Mucosa of rectum (tissue), 2 donors: ENCODE measurements around the gene TEX9.

Source experiments
- H3K27ac ChIP-seq, 2 donors: one replicate each; pipeline ENCODE4 v1.7.0; 2013; ENCODE audit warnings: inconsistent platforms in 2 of 2, low read depth in 2 of 2, low read length in 2 of 2
- H3K27me3 ChIP-seq, 2 donors: one replicate each; pipeline ENCODE4 v1.7.0; 2013; ENCODE audit warnings: low read length in 2 of 2; ENCODE audit not compliant: control insufficient read depth in 2 of 2, insufficient read depth in 2 of 2
- H3K36me3 ChIP-seq, 2 donors: one replicate each; pipeline ENCODE4 v1.7.0; 2013; ENCODE audit warnings: low read length in 2 of 2; ENCODE audit not compliant: control insufficient read depth in 2 of 2, insufficient read depth in 2 of 2
- H3K4me1 ChIP-seq, 2 donors: one replicate each; pipeline ENCODE4 v1.7.0; 2013; ENCODE audit warnings: low read length in 2 of 2, mild to moderate bottlenecking in 1 of 2; ENCODE audit not compliant: control insufficient read depth in 2 of 2, insufficient read depth in 2 of 2
- H3K4me3 ChIP-seq, 2 donors: one replicate each; pipeline ENCODE4 v1.7.0; 2013; ENCODE audit warnings: low read length in 2 of 2
- H3K9ac ChIP-seq, 2 donors: one replicate each; pipeline ENCODE4 v1.7.0; 2013; ENCODE audit warnings: low read length in 2 of 2, low read depth in 1 of 2, mild to moderate bottlenecking in 1 of 2
- H3K9me3 ChIP-seq, 2 donors: one replicate each; pipeline ENCODE4 v1.7.0; 2013; ENCODE audit warnings: low read length in 2 of 2; ENCODE audit not compliant: control insufficient read depth in 2 of 2
- donor health status: healthy.
- donor health status: Normal muscosa, but diverticular disease.

Gene TEX9

GRCh38 chr15:56341201-56341600, 24.0 kb upstream of the TEX9 start:
- Histone ChIP-seq H3K27me3 (no peaks in the 10 kb centered on the region), H3K36me3 (no peaks in the 10 kb centered on the region), H3K27ac (no peak overlapping the region), H3K4me1 (no peaks in the 10 kb centered on the region), H3K9ac (no peak overlapping the region), H3K9me3 (no peaks in the 10 kb centered on the region), H3K4me3 (no peak overlapping the region)

DNA sequence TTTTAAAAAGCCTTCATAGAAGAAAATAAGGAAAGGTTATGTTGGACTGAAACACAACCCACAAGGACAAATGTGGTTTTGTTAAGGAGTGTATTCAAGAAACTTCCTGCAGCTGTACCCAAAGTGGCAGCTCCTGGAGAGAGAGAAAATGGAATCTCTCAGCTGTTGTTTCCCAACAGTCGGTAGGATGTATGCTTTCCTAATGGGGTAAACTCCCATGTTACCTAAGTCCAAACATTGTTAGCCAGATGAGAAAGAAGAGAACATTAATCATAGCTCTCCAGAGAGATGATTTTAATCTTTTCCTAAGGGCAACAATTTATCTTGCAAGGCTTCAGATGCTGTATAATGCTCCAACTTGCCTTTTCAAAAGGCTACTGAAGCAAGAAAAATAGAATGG, 22.6 kb upstream of the TEX9 start:
- Histone ChIP-seq H3K4me3 (no peak overlapping the region), H3K9ac (no peak overlapping the region), H3K27me3 (no peaks in the 10 kb centered on the region), H3K36me3 (no peaks in the 10 kb centered on the region), H3K4me1 (no peaks in the 10 kb centered on the region), H3K27ac (no peak overlapping the region), H3K9me3 (no peaks in the 10 kb centered on the region)

GRCh38 chr15:56343879-56344278, 21.3 kb upstream of the TEX9 start:
- Histone ChIP-seq H3K27me3 (no peaks in the 10 kb centered on the region), H3K9me3 (no peaks in the 10 kb centered on the region), H3K9ac (no peak overlapping the region), H3K27ac (no peak overlapping the region), H3K36me3 (no peaks in the 10 kb centered on the region), H3K4me3 (no peak overlapping the region), H3K4me1 (no peaks in the 10 kb centered on the region)

DNA sequence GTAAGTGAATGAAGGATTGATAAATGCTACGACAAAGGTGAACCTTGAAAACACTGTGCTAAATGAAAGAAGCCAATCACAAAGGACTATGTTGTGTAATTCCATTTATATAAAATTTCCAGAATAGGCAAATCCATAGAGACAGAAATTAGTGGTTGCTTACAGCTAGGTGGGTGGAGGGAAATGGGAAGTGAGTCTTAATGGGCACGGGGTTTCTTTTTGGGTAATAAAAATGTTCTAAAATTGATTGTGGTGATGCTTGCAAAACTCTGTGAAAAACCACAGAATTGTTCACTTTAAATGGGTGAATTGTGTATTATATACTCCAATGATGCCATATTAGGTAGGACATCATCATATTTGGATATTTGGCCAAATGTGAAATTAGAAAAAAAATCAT, 20.9 kb upstream of the TEX9 start:
- H3K27me3 ChIP-seq = no peaks in the 10 kb centered on the region
- H3K4me1 ChIP-seq = no peaks in the 10 kb centered on the region
- no peak overlapping the region for H3K9ac ChIP-seq
- H3K4me3 ChIP-seq = no peak overlapping the region
- no peaks in the 10 kb centered on the region for H3K36me3 ChIP-seq
- no peaks in the 10 kb centered on the region for H3K9me3 ChIP-seq
- no peak overlapping the region for H3K27ac ChIP-seq

DNA sequence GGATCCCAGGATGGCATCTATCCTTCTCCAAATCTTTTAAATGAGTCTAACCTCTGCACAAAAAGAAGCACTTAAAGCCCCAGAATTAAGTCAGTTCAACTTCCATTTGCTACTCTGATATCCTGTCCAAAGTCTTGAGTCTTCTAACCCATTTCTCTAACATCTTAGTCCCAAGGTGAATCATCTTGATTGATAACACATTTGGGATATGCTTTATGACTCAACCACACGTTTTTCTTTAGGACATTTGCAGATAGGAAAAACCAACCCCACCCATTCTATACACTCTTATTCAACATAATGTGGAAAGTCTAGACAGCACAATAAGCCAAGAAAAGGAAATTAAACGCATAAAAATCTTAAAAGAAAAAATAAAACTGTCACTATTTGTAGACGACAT, 18.8 kb upstream of the TEX9 start:
- no peaks in the 10 kb centered on the region for H3K9me3 ChIP-seq
- no peak overlapping the region for H3K9ac ChIP-seq
- no peak overlapping the region for H3K27ac ChIP-seq
- no peak overlapping the region for H3K4me3 ChIP-seq
- no peaks in the 10 kb centered on the region for H3K4me1 ChIP-seq
- H3K36me3 ChIP-seq = no peaks in the 10 kb centered on the region
- no peaks in the 10 kb centered on the region for H3K27me3 ChIP-seq

DNA sequence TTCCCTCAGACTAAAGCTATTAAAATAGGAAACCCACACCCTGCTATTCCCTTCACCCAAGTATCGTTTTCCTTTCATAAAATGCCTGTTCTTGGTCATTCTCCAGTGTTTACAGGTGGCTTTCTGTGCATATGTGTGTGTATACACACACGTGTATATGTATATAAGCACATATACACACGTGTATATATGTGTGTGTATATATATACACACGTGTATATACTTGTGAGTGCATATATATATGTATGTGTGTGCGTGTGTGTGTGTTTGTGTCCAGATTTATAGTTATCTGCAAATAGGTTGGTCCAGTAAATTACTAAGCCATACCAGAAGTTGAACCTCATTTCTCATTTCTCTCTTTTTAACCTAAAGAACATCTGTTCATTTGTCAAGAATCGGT, 15.7 kb upstream of the TEX9 start:
- Histone ChIP-seq H3K9me3 (no peaks in the 10 kb centered on the region), H3K27me3 (no peaks in the 10 kb centered on the region), H3K9ac (no peak overlapping the region), H3K36me3 (no peaks in the 10 kb centered on the region), H3K4me3 (no peak overlapping the region), H3K4me1 (no peaks in the 10 kb centered on the region), H3K27ac (no peak overlapping the region)

- Histone ChIP-seq H3K27ac (no peak overlapping the region), H3K27me3 (no peaks in the 10 kb centered on the region), H3K36me3 (no peaks in the 10 kb centered on the region), H3K9me3 (no peaks in the 10 kb centered on the region), H3K4me1 (no peaks in the 10 kb centered on the region), H3K9ac (no peak overlapping the region), H3K4me3 (no peak overlapping the region)
Observed at GRCh38 chr15:56351353-56351752, 13.9 kb upstream of the TEX9 start.

GRCh38 chr15:56351957-56352506, 13.2 kb upstream of the TEX9 start:
- Histone ChIP-seq H3K27ac (no peak overlapping the region), H3K36me3 (no peaks in the 10 kb centered on the region), H3K27me3 (no peaks in the 10 kb centered on the region), H3K9me3 (no peaks in the 10 kb centered on the region), H3K4me3 (no peak overlapping the region), H3K9ac (no peak overlapping the region), H3K4me1 (no peaks in the 10 kb centered on the region)

- no peak overlapping the region for H3K4me3 ChIP-seq
- H3K27me3 ChIP-seq = no peaks in the 10 kb centered on the region
- H3K9ac ChIP-seq = no peak overlapping the region
Observed at GRCh38 chr15:56353119-56353518, 12.1 kb upstream of the TEX9 start.

DNA sequence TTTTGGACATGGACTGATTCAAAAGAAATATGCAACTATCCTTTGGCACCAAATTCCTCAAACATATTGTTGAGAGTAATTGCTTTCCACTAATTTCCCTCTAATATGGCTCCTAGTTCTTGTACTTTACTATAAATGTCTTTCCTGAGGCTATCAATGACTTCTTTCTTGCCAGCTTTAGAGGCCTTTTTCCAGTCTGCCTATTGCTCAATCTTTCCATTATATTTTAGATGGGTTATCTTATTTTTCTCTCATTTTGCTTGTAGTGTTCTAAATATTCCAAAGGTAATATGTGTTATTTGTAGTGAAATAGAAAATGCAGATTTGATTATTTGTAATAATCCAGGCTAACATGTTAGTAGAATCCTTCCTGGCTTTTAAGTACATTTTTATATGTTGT, 11.5 kb upstream of the TEX9 start:
- H3K27me3 ChIP-seq = no peaks in the 10 kb centered on the region
- no peaks in the 10 kb centered on the region for H3K4me1 ChIP-seq
- H3K27ac ChIP-seq = no peak overlapping the region
- H3K9ac ChIP-seq = no peak overlapping the region
- no peaks in the 10 kb centered on the region for H3K9me3 ChIP-seq
- no peak overlapping the region for H3K4me3 ChIP-seq
- H3K36me3 ChIP-seq = no peaks in the 10 kb centered on the region

More at GRCh38 chr15:56353119-56353518, 12.1 kb upstream of the TEX9 start:
- Histone ChIP-seq H3K4me1 (no peaks in the 10 kb centered on the region), H3K27ac (no peak overlapping the region), H3K9me3 (no peaks in the 10 kb centered on the region), H3K36me3 (no peaks in the 10 kb centered on the region)

- Histone ChIP-seq H3K27ac (no peak overlapping the region), H3K9ac (no peak overlapping the region), H3K27me3 (no peaks in the 10 kb centered on the region)
Observed at GRCh38 chr15:56356616-56357015, 8.6 kb upstream of the TEX9 start.

More at GRCh38 chr15:56356616-56357015, 8.6 kb upstream of the TEX9 start:
- no peaks in the 10 kb centered on the region for H3K4me1 ChIP-seq
- no peak overlapping the region for H3K4me3 ChIP-seq
- H3K36me3 ChIP-seq = no peaks in the 10 kb centered on the region
- no peaks in the 10 kb centered on the region for H3K9me3 ChIP-seq
